GM12892 (cell line): ENCODE measurements around the gene COG5.

Source experiments
- POLR2AphosphoS5 ChIP-seq: IDR thresholded peaks from 2 replicates; pipeline ENCODE4 v1.6.1; 2011; ENCODE audit warnings: low read depth, low read length, control low read depth
- TAF1 ChIP-seq: IDR thresholded peaks from 2 replicates; pipeline ENCODE4 v1.6.1; 2011; ENCODE audit warnings: low read depth, mild to moderate bottlenecking, control low read depth, low read length, borderline replicate concordance

- TF ChIP-seq POLR2AphosphoS5 (no peak), TAF1 (no peak)
These were observed 41.6 kb upstream of the COG5 start for GRCh38 chr7:107605218-107605815.
